Activated CD8-positive, alpha-beta memory T cell treated with anti-CD3 and anti-CD28 coated beads for 36 hours (primary cell): ENCODE data around the gene CEP295NL. TPM values are rescaled to one million over a fixed set of nuclear protein-coding genes. Genes with fewer than 3 reads are reported as not detected.
"Not testable (repeated sequence)": the region's sequence is repeated elsewhere in the genome, so short reads cannot be mapped to it uniquely, and the experiment has no call there.

Source experiments
- CTCF ChIA-PET: fragments of 350-600 bp; sonication (Branson Sonifier 250); formaldehyde crosslinking; loops from one replicate; lab custom pipeline; 2021; ENCODE audit warnings: antibody characterized with exemption; lab: Charles Lee
- POLR2A ChIA-PET: fragments of 350-600 bp; sonication (Branson Sonifier 250); formaldehyde crosslinking; loops from one replicate; lab custom pipeline; 2021; ENCODE audit warnings: antibody characterized with exemption; lab: Charles Lee
- total RNA-seq, 2 experiments: library from RNA; stranded (reverse); gene quantifications; one replicate each; pipeline ENCODE4 v1.2.3, GENCODE V29; 2021

The CEP295NL gene
- total RNA-seq = not detected

DNA sequence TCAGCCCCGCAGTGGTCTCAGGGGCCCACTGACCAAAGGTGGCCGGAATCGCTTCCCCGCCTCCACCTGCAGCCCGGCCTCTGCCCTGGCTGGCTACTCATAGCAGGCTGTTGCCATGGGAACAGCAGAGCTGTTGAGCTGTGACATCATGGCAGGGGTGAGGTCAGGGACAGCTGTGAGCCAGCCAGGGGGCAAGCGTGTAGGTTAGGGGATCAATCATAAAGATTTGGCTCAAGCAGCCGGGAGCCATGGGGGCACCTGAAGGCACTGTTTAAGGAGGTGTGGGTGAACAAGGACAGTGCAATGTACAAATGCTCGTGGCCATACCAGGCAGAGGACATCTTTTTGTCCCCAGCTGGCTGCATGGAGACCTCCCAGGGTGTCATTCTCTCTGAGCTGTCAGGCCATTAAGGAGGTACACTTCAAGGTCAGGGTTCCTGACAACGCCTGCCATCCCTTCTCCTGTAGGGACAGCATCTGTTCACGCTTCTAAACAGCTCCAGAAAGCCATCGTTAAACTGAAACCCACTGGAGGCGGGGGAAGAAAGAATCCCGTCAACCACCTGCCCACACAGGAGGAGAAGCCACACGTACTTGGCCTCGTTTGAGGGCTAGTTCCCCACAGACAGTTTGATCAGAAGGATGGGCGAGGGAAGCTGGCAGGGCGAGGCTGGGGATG is at the start of gene CEP295NL:
CEP295NL (minus strand) TSS at position 101 of the 679 bp plus-strand sequence. CDS start 1,373 bp downstream, outside the sequence.
- ChIA-PET POLR2A (no interaction called here), CTCF (no interaction called here)

DNA sequence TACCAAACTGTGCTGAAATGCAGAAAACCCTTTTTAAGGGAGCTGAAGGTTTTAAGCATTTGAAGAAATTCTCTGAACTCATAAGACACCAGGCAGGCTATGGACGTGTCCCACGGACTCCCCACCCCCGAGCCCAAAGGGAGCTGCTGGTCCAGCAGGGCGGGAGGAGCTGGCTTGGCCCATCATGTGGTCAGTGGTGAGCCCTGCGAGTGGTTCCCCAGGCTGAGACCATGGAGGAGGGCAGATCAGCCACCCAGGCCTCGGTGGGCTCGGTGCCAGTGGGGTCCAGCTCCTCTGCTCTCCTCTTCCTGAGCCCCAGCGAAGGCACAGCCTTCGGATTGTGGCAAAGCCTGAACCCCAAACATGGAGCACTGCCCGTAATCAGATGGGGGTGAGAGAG is 49.7 kb upstream of the CEP295NL start:
- POLR2A ChIA-PET = no interaction called here
- CTCF ChIA-PET = interaction anchor here (1.0 kb wide), 1 partner anchor 18 kb away, joined by 4 read pairs; no protein-coding TSS in a partner anchor

DNA sequence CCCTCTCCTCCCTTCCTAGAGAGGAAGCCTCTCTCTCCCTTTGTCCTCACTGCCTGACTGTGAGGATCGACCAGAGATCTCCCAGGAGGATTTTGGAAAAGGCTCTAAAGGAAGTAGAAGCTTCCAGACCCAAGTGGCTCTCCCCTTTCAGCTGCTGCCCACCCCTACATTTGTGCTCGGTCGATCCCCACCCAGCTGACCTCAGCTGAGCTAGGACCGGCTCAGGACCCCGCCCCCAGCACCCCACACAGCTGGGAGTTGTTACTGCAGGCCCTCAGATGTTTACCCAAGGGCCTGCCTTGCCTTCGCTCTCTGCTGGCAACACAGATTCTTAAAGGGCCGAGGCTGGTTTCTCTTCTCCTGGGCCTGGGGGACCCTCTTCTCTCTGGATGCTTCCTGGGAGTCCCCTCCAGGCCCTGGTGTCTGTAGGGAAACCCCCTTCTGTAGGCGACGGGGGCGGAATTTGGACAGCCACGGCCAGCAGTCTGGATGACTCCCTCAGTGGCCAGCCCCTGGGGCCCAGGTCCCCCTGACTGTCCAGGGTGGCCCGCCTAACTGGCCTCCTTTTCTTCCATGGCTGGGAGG is 49.1 kb upstream of the CEP295NL start:
- ChIA-PET POLR2A (interaction anchor here (0.6 kb wide), 1 partner anchor 18 kb away, joined by 3 read pairs; no protein-coding TSS in a partner anchor), CTCF (no interaction called here)

DNA sequence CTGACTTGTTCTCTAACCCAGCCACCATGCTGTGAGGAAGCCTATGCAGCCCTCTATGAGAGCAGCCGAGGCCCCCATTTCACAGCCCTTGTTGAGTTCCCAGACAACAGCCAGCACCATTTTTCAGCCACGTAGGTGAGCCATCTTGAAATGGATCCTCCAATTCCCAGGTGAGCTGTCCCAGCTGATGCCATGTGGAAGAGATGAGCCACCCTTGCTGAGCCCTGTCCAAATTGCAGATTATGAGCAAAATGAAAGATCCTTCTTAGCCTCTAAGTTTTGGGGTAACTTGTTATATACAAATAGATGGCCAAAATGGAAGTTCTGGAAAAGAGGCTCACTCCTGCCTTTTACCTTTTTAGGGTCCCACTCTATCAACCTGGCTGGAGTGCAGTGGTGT is 47.9 kb upstream of the CEP295NL start:
- CTCF ChIA-PET = no interaction called here
- POLR2A ChIA-PET = no interaction called here

GRCh38 chr17:78947235-78948149 is 44.5 kb upstream of the CEP295NL start:
- ChIA-PET CTCF (no interaction called here), POLR2A (no interaction called here)

GRCh38 chr17:78946631-78947030 is 43.6 kb upstream of the CEP295NL start:
- ChIA-PET POLR2A (no interaction called here), CTCF (no interaction called here)

DNA sequence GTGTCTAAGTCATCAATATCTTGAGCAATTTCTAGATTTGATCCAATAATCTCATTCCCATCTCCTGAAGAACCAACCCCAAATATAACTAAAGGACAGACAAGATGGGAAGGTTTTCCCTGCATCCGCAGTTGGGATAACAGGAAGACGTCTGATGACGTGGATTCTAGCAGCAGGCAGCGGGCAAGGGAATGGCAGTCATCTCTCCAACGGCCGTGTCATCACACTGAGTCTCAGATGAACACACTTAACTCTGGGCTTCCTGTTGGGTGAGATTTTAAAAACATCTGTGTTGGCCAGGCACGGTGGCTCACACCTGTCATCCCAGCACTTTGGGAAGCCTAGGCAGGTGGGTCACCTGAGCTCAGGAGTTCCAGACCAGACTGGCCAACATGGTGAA is 43.1 kb upstream of the CEP295NL start:
- ChIA-PET CTCF (no interaction called here), POLR2A (no interaction called here)

- POLR2A ChIA-PET = interaction anchor here (0.6 kb wide), 1 partner anchor 36 kb away, joined by 3 read pairs; no protein-coding TSS in a partner anchor
- CTCF ChIA-PET = not testable (repeated sequence)
Measured at GRCh38 chr17:78945455-78945854, 42.5 kb upstream of the CEP295NL start.

DNA sequence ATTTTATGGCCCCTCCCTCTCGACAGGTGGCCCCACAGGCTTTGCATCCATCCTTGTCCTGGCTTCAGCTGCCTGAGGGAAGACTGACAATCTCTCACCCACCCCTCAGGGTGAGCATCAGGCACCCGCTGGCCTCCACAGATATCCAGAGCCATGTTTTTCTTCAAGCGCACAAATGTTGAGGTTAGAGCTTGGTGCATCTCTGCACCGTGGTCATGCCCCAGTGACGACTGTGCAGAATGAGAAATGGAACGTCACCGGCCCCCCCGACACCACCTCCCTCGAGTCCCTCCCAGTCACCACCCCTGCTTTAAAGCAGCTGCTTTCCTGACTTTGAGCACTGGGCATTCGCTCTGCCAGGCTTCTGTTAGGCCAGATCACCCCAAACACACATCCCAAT is 42.0 kb upstream of the CEP295NL start:
- ChIA-PET CTCF (no interaction called here), POLR2A (interaction anchor here (0.6 kb wide), 1 partner anchor 37 kb away, joined by 3 read pairs; no protein-coding TSS in a partner anchor)

DNA sequence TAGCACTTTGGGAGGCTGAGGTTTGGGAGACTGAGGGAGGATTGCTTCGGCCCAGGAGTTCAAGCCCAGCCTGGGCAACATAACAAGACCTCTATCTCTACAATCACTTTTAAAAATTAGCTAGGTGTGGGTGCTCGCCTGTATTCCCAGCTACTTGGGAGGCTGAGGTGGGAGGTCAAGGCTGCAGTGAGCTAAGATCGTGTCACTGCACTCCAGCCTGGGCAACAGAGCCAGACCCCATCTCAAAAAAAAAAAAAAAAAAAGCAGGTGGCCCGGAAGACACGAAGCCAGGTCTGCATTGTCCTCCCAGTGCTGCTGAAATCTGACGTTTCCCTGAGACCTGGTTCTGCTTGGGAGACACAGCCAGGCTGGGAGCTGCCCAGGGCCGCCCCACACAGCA is 41.0 kb upstream of the CEP295NL start:
- ChIA-PET POLR2A (no interaction called here), CTCF (interaction anchor here (1.5 to 1.6 kb wide), 2 partner anchors 10 to 28 kb away, joined by 3 to 4 read pairs; no protein-coding TSS in a partner anchor)

DNA sequence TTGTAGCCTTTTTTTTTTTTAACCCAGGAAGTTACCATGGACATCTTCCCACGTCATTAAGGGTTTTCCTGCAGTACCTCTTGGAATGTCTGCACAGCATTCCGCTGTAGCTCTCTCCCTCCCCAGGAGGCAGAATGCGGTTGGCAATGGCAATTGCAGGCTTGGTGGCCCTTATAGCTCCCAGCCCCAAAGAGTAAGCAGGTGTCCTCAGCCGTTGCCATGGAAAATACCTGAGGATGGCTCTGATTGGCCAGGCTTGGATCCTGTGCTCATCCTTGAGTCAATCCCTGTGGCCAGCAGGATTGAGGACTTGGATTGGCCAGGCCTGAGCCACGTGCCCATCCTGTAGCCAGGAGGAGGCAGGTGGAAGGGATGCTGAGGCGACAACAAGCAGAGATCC is 37.7 kb upstream of the CEP295NL start:
- POLR2A ChIA-PET = no interaction called here
- CTCF ChIA-PET = interaction anchor here (0.6 to 1.1 kb wide), 2 partner anchors 27 to 75 kb away, joined by 4 read pairs; no protein-coding TSS in a partner anchor

DNA sequence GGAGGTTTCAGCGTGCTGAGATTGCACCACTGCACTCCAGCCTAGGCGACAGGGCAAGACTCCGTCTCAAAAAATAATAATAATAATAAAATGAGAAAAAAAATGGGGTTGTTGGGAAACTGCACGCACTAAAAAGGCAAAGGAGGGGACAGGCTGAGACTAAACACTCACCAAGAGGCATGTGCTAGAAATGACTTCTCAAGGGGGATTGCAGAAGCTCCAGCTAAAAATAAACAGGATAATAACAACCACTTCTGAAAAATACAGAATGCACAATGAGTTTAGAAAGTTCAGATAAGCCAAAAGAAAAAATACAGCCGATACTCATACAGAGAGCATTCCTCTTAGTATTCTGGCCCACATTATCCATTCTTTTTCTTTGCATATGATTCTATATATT is 37.3 kb upstream of the CEP295NL start:
- CTCF ChIA-PET = interaction anchor here (1.1 kb wide), 1 partner anchor 74 kb away, joined by 4 read pairs; no protein-coding TSS in a partner anchor
- POLR2A ChIA-PET = no interaction called here

GRCh38 chr17:78939615-78940014 is 36.6 kb upstream of the CEP295NL start:
- POLR2A ChIA-PET = no interaction called here
- CTCF ChIA-PET = no interaction called here

- CTCF ChIA-PET = no interaction called here
- POLR2A ChIA-PET = no interaction called here
Measured at GRCh38 chr17:78937561-78937960, 34.6 kb upstream of the CEP295NL start.

- CTCF ChIA-PET = no interaction called here
- POLR2A ChIA-PET = no interaction called here
Measured at GRCh38 chr17:78935419-78936323, 32.7 kb upstream of the CEP295NL start.

DNA sequence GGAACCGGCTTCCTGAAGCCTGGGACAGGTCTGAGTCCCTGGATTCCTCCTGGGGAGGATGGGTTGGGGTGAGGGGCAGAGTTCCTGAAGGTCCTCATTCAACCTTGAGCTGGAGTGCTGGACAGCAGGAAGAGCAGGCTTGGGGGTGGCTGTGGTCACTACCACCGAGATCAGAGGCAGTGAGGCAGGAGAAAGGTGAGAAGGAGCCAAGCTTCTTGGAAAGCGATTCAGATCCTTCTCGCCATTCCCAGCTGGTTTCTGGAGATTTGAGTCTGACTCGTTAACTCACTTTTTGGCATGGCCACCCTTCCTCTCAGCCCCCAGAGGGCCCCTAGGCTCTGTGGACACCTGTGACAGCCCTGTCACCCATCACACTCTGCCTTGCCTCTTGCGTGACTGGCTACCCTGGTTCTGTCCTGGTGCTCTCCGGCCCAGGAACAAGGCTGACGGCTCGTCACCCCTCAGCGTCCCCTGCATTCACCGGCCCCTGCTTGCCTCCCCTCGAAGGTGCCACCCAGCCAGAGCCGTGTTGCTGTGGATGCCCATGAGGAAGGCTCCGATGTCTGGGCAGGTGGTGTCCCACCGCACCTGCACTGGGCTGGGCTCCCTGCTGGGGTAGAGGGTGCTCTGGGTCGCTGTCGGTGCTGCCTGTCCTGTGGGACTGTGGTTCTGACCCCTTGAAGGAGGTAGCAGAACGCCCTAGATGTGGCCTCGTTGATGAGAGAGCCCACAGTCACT is 31.8 kb upstream of the CEP295NL start:
- ChIA-PET POLR2A (interaction anchor here (1.0 kb wide), 1 partner anchor 17 kb away, joined by 3 read pairs; no protein-coding TSS in a partner anchor), CTCF (interaction anchor here (0.9 to 1.0 kb wide), 2 partner anchors 9 to 37 kb away, joined by 3 to 4 read pairs; no protein-coding TSS in a partner anchor)

GRCh38 chr17:78933959-78934568 is 31.1 kb upstream of the CEP295NL start:
- CTCF ChIA-PET = interaction anchor here (0.9 to 1.0 kb wide), 2 partner anchors 10 to 38 kb away, joined by 3 to 4 read pairs; no protein-coding TSS in a partner anchor
- POLR2A ChIA-PET = interaction anchor here (0.6 to 1.0 kb wide), 2 partner anchors 18 to 68 kb away, joined by 3 read pairs; no protein-coding TSS in a partner anchor
